ENCODE data around the gene SLC27A3.

The SLC27A3 gene, protein sequence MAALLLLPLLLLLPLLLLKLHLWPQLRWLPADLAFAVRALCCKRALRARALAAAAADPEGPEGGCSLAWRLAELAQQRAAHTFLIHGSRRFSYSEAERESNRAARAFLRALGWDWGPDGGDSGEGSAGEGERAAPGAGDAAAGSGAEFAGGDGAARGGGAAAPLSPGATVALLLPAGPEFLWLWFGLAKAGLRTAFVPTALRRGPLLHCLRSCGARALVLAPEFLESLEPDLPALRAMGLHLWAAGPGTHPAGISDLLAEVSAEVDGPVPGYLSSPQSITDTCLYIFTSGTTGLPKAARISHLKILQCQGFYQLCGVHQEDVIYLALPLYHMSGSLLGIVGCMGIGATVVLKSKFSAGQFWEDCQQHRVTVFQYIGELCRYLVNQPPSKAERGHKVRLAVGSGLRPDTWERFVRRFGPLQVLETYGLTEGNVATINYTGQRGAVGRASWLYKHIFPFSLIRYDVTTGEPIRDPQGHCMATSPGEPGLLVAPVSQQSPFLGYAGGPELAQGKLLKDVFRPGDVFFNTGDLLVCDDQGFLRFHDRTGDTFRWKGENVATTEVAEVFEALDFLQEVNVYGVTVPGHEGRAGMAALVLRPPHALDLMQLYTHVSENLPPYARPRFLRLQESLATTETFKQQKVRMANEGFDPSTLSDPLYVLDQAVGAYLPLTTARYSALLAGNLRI

DNA sequence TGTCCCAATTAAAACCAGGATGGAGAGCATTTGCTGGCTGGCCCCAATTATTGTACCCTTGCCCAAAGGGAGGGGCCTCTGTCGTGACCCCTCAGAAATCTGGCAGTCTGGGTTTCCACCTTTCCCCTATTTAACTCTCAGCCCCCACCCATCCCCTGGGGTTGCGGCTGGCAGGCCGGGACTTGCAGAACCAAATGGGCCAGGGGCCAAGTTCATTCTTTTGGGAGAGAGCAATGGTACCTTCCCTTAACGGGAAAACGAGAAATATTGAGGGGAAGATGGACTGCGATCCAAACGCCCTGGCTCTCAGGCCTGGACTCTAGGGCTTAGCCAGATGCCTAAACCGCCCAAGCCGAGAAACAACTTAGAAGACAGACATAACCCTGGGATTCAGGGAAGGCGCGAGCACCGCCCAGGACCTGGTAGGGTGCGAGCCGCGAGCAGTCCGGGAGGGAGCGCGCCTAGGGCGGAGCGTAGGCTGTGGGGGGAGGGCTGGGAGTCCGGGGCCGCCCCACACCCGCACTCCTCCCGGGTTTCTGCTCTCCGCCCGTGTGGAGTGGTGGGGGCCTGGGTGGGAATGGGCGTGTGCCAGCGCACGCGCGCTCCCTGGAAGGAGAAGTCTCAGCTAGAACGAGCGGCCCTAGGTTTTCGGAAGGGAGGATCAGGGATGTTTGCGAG, at the start of gene SLC27A3:
SLC27A3 (plus strand) TSS at position 628 of the 678 bp plus-strand sequence. CDS start 91 bp downstream, outside the sequence.
- no peak for DNase-seq (ENCODE audit: insufficient read length, low spot score)
- FAIRE-seq: no peak

DNA sequence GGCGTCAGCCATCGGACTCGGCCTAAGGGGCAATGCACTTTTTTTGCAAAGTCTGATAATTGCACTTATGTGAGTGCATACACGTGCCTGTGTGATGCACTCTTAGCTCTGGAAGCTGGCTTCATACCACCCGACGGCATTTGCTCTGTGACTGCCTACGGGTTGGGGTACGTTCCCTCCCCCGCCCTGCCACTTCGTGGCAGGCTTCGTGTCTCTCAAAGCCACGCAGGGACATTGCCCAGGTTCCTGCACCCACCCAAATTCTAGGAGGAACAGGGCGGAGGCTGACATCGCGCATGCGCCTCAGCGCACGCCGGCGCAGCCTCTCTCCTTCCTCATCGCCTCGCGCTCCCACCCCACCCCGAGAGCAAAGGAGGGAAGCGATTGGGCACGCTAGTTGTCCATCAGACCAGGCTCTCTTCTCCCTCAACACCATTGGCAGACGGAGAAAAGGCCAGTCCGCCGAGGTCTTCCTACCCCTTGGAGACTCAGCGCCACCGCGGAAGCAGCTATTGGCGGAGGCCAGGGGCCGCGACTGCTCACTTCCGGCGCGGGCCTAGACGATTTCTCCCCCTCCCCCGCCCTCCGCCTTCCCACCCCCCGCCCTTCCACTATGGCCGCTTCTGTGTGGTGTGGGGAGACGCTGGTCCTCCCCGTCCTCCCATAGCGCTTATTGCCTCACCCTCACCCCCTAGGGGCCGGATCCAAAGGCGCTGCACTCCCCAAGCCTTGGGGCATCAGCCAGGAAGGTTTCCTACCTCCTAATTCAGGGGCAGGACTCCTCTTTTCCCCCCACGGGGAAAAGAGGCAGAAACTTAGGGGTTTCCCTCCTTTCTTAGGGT, 47.5 kb upstream of the SLC27A3 start, which contains the start of gene INTS3:
INTS3 (plus strand) TSS at position 588 of the 842 bp plus-strand sequence. CDS start 585 bp downstream, outside the sequence.
- FAIRE-seq (peak; percentile 65), DNase-seq (ENCODE audit: insufficient read length, low spot score) (peak; percentile 99)

DNA sequence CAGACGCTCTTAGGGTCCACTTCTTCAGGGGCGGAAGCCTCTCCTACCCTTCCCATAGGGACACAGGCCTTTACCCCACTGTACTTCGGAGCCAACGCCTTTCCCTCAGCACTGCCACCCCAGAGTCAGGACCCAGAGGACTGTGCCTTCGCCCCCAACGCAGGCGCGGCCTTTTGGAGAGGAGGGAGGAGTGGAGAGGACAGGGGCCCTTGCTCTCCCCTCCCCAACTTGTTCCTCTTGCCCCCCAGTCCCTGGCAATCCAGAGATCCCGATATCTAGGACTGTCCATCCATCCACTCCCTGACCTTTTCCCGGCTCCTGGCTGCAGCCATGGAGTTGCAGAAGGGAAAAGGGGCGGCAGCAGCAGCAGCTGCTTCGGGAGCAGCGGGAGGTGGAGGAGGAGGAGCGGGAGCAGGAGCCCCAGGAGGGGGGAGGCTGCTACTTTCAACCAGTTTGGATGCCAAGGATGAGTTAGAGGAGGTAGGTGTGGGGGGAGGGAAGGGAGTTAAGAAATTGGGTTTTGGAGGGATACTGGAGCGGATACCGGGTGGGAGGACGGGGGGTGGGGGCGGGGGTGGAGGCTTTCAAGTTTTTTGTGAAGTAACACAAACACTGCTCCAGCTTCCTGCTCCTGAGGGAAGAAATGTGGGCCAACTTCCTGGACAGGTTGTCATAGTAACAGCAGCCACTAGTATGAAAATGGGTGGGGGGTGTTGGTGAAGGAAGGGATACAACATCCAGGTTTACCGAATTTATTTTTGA, 46.7 kb upstream of the SLC27A3 start:
- FAIRE-seq: no peak
- no peak for DNase-seq (ENCODE audit: insufficient read length, low spot score)

DNA sequence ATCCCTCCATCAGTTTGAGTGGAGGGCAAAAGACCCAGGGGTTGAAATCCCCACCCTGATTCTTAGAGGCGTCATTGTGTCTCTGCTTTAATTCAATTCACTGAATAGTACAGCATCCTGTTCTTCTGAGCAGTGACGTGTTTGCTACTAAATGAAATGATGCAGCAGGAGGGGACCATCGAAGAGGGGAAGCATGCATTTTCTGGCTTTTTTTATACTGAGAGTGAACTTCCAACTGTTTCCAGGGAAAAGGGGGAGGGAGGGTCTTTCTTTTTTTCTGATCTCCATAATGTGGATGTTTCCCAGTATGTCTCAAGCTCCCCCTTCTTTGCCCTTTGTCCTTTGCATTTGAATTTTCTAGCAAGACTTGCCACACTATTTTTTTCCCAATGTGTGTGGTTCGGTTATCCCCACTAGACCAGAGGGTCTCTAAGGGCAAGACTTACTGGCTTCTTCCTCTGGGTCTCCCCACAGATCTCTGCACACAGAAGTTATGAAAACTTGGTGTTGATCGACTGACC, 44.7 kb upstream of the SLC27A3 start:
- FAIRE-seq (no peak), DNase-seq (ENCODE audit: insufficient read length, low spot score) (no peak)

DNA sequence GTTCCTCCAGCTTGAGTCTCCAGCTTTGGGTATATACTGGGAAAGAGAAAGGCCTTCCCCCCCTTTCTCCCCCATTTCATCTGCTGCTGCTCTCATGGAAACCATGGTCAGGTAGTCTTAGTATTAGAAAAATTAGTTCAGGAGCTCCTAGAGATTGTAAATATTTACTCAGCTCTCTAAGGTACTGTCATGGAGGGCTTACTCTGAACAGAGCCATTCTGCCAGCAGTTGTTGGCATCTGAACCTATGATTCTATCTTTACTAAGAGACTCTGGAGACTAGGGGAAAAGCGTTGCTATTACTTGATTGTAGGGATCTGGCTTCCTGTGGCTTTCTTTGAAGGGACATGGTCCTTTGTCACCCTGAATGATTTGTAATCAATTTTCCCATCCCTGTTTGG, 41.2 kb upstream of the SLC27A3 start:
- FAIRE-seq: no peak
- DNase-seq (ENCODE audit: insufficient read length, low spot score): no peak

DNA sequence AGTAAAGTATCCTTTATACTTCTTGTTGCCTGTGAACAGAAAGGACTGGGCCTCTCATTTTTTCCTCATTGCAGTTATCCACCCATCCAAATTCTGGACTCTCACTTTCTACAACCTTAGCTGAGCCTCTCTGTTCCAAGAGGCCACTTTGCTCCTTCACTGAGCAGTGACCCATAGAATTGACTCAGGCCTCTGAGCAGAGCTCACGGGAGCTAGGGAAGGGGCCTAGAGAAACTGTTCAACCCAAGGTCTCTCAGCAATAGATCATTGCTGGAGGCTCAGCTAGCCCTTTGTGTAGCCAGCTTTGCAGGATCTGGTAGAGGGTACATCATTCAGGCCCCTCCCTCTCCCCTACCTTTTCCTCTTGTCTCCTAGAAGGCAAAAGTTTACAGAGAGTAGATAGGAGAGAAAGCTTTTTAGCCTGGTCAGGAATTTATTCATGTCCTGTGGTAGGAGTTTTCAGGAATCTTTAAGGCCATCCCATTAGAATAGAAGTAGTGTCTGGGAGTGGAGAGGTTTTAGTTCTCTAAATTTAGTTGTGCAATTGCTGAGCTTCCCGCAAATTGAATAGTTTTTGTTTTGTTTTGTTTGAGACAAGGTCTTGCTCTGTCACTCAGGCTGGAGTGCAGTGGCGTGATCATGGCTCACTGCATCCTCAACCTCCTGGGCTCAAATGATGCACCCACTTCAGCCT, 40.7 kb upstream of the SLC27A3 start:
- DNase-seq (ENCODE audit: insufficient read length, low spot score) (no peak), FAIRE-seq (no peak)

DNA sequence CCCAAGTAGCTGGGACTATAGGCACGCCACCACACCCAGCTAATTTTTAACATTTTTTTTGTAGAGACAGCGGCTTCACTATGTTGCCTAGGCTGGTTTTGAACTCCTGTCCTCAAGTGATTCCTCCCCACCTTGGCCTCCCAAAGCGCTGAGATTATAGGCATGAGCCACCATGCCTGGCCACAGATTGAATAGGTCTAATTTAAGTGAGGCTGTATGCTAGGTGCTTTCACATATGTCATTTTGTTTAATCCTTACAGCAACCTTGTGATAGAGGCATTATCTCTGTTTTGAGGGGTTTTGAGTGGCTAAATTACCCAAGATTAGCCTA, 40.2 kb upstream of the SLC27A3 start:
- DNase-seq (ENCODE audit: insufficient read length, low spot score) (no peak), FAIRE-seq (no peak)

DNA sequence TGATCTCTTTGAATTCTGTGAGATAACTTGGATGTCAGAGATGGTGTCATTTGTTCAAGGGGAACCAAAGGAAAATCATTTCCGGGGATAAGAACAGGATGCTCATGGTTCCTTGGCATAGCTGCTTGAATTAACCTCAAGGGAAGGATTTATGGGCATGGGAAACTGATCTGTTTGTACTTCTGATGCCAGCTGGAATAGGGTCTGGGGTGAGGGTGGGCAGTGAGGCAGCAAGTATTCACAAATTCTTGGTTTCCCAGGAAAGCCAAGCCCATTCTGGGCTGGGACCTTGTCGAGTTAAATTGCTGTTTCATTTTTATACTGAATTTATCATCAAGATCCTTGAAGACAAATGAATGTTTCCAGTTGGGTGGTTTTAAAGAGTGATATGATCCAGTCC, 33.2 kb upstream of the SLC27A3 start:
- no peak for DNase-seq (ENCODE audit: insufficient read length, low spot score)
- no peak for FAIRE-seq

DNA sequence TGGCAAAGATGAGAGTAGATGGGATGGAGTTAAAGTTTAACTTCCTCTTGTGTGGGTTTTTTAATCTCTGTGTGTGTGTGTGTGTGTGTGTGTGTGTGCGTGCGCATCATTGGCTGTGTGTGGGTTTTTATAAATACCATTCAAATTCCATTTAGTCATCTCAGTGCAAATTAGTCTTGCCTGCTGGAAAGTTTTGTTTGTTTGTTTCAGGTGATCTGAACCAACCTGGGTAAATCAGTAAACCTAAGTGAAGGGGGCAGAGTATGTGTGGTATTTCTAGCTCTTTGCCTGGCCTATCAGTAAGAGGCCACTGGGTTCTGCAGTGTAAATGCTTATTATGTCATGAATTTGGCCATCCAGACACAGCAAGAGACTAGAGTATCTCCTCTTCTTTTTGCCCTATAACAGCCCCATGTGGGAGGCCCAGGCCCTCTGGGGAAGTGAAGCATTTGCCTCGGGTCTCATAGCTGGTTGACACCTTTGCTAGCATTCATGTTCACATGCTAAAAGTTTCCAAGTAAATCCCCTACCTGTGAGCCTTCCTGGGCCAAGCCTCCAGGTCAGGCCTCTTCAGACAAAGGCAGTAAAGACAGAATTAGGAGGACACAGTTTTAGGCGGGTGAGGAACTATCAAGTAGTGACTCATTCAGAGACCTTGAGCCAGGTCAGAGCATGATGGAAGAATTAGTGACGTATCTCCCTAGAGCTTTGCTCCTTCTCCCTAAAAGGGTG, 32.6 kb upstream of the SLC27A3 start:
- DNase-seq (ENCODE audit: insufficient read length, low spot score): no peak
- no peak for FAIRE-seq

DNA sequence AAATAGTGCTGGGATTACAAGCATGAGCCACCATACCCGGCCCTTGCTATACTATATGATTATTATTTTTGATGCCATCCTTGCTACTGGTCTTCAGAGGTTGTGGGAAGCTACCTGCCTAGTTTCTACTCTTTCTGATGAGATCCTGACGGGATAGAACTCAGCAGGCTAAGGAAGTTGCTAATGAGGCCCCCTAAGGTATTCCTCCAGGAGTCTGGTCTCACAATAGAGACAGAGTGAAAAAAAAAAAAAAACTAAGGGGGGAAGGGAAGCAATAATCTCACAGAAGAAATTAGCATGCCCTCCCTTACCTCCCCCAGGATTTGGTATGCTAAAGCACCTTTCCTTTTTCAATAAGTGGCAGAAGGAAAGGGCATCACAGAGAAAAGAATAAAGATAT, 29.8 kb upstream of the SLC27A3 start:
- DNase-seq (ENCODE audit: insufficient read length, low spot score) (no peak), FAIRE-seq (no peak)

DNA sequence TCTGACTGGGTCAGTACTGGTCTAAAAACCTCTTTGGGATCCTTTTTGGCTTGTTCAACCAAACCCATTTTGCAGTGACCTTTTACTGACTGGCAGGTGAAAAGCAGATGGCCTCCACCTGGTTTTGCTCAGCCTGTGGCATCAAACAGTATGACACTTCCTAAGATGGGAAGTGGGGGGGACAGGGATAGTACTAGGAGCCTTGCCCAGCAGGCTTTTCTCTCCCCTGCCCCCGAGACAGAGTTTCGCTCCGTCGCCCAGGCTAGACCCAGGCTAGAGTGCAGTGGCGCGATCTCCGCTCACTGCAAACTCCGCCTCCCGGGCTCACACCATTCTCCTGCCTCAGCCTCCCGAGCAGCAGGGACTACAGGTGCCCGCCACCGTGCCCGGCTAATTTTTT, 29.0 kb upstream of the SLC27A3 start:
- DNase-seq (ENCODE audit: insufficient read length, low spot score): no peak
- no peak for FAIRE-seq

DNA sequence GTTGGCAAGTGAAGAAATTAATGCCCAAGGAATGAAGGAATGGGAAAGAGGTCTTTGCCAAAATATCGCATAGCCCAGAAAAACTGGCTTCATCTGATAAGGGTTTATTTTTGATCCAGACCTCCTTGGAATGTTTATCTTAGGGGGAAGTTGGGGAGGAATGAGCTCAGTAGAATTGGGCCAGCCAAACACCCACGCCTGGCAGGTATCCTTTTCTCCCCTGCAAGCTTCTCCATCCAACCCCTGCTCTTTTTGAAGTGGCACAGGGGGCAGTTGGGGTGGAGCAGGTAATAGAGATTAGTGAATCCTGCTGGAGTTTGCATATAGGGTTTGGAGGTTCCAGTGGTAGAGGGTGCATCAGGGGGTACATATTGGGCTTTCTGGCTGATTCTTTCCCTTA, 26.3 kb upstream of the SLC27A3 start:
- FAIRE-seq: no peak

DNA sequence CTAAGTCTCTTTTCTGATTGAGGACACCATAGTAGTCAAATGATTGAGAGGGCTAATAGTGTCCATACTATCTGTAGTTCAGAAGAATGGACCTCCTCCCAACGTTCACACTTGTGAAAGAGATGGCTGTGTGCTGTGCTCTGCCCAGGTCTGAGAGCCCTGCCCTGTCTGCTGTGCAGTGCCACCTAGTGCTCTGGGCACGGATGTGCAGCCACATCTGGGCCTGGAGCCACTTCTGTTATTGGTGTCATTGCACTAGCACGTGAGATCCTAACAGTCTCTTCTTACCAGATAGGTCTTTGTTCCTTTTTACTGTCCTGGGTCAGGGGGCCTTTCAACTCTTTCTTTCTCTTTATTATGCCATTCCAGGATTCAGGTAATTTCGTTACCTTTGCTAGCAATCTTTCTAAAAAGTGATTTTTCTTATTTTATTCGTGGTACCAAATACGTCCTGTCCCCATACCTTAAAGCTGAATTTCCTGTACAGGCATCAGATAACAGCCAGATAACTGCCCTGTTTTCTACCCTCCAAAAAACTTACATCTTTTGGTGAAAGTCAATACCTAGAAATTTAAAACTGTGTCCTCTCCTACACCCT, 25.7 kb upstream of the SLC27A3 start:
- no peak for FAIRE-seq

More for the DNA sequence above, 26.3 kb upstream of the SLC27A3 start:
- no peak for DNase-seq (ENCODE audit: insufficient read length, low spot score)

DNA sequence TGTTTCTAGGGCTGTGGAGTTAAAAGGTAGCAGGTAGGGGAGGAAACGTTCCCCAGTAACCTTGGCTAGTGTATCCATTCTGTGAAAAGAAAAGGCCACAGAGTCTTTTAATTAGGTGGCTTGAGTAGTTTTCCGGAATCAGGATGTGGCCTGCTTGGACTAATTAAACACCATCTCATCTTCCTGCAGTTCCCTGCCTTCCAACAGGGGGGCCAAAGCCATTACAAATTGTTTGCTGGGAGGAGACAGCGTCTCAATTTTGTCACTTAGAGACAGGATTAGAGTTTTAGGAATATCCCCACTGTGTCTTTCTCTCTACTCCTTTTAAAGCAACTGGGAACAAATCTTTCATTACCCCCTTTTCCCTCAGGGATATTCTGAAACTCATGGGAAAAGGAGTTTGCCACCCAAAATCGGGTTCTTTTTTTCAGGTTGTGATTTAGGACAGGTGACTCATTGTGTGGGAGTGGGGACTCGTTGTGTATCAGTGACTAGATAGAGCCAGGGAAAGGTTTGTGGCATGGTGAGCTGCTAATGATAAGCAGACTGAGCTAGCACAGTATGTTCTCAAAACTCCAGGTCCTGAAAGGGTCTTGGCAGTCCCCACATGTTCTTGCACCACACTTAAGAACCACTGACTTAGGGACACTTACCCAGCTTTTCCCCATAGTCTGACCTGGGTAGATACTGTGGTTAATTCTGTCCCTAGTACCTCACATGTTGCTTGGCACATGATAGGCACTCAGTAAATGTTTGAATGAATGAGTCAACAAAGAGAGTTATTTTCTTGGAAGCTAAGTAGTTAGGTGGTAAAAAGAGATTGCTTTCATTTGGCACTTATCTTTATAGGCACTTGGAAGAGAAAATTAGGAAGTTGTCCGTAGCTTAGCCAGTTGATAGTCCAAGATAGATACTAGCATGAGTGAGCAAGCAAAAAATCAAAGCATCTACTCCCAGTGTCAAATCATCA, 24.9 kb upstream of the SLC27A3 start:
- DNase-seq (ENCODE audit: insufficient read length, low spot score) (no peak), FAIRE-seq (no peak)

More for the DNA sequence above, 25.7 kb upstream of the SLC27A3 start:
- DNase-seq (ENCODE audit: insufficient read length, low spot score): peak; percentile 79

DNA sequence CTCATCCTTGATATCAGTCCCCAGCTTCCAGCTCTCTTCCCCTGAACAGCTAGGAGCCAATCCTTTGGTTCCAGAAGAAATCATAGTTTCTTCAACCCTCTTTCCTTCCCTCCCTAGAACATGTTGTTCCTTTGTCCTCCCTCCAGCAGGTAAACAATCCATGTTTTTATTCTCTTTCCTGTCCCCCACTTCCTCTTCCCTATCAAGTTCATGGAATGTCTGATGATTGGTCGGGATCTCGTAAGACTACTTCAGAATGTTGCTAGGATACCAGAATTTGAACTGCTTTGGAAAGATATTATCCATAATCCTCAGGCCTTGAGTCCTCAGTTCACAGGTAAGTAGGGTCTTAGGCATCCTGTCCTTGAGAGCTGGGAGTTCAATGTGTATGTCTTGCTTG, 23.1 kb upstream of the SLC27A3 start:
- no peak for DNase-seq (ENCODE audit: insufficient read length, low spot score)
- FAIRE-seq: no peak

DNA sequence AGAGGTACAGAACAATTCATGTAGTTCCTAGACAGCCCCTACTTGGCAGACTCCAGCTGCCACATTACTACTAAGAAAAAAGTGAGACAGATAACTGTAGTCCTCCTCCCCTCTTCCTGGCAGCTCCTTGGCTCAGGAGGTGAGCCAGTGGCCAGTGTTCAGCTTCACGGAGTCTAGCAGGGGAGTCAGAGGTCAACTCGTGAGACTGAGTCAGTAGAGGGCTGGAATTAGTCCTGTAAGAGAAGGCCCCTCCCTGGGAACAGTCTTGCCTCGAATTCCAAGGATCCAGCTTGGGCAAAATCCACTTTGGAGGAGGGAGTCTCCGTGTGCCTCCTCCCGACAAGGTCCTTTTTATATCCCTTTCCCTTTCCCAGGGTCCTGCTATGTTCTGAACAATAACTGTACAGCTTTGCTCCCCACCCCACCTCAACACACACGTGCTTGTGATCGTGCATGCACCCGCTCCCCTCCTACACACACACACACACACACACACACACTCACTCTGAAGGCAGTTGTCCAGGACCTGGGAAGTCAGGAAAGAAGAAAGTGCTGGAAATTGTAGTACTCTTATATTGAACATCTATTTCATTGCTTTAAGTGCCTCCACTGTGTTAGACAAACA, 22.5 kb upstream of the SLC27A3 start:
- no peak for FAIRE-seq
- DNase-seq (ENCODE audit: insufficient read length, low spot score): no peak
